Stimulated activated CD8-positive, alpha-beta memory T cell treated with anti-CD3 and anti-CD28 coated beads, Interleukin-2, amount 100 ng/mL, for 1 hour (primary cell): ENCODE results near the gene SLC25A13.

Source experiments
- DNase-seq, 2 donors: peaks; one replicate each; pipeline ENCODE4 v3.0.0-alpha.2; 2020; ENCODE audit warnings: low read depth in 2 of 2

The SLC25A13 gene

DNA sequence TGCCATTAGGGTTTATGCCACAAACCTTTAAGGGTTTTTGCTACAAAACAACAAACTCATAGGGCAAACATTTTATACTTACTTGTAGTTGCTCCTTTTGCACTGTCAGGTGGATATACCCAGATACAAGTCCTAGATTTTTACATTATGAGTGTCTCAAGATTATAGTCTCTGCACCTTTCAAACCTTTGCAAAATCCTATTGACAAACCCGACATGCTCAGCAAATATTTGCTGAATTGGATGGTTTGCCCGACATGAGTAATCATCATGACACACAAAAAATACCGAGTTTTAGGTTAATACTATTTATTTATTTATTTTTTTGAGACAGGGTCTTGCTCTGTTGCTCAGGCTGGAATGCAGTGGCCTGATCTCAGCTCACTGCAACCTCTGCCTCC lies 117.3 kb downstream of the SLC25A13 start:
- DNase-seq, result no peak

DNA sequence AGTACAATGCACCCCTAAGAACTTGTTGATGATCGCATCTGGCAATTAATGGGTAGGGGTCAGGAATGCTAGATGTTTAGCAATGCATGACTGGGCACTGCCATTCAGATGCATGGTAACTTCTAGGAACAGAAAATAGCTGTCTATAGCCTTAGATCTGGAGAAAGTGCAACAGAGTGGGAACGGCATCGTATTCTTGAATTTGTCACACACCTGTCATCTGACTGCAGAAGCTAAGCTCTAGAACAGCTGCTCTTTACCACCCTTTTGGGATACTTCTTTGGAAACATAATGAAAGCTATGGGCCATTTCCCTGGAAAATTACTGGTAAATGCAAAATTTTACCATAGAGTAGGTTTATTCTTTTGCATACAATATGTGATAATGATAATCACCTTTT lies 118.1 kb downstream of the SLC25A13 start:
- DNase-seq, result no peak

DNA sequence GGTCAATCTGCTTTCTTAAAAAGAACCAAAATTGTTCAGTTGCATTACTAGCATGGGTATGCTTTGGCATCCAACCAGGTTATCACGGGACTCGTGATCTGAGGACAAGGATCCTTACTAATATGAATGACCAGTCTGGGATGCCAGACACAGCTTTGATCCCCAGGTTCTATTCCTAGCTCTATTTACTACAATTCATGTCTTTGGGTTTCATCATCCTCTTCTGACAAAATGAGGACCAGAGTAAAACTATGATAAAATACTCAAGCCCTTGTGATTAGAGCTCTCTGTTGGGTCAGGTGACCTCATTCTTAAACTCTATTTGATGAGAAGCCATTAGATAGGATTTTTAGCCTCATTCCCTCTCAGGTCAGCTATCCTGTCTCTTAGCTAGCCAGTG lies 119.8 kb downstream of the SLC25A13 start:
- no peak for DNase-seq

DNA sequence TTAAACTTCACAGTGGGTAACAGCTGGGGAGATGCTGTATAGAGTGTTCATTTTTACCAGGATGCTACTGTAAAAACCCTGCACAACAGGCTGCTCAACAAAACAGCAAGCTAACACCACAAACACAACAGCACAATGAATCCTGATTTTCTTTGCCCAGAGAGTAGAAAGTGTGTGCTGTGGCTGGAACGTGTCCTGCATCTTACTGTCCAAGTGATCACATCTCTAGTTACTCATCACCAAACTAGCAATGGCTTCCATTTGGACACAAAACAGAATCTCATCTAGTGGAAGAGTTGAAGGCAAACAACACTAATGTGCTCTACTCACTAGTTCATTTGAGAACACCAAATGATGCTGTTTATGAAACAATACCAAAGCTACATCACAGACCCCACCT lies 121.2 kb downstream of the SLC25A13 start:
- DNase-seq, result no peak

DNA sequence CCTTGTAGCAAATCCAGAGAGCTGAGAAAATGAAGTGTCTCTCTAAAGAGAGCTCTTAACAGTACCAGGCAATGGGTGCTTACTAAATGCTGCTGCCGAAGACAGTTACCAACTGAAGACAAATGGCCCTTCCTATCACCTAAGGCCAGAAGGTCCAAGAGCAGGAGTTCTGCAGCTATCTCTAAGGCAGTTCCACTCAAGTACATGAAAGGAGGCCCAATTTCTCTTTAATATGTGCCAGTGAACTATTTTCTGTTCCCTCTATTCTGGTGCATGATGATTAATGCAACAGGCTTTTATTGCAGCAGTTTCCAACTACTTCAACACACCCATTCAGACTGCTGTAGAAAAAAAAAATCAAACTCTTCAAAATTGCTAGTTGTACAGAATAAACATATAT lies 122.5 kb downstream of the SLC25A13 start:
- DNase-seq, result no peak

DNA sequence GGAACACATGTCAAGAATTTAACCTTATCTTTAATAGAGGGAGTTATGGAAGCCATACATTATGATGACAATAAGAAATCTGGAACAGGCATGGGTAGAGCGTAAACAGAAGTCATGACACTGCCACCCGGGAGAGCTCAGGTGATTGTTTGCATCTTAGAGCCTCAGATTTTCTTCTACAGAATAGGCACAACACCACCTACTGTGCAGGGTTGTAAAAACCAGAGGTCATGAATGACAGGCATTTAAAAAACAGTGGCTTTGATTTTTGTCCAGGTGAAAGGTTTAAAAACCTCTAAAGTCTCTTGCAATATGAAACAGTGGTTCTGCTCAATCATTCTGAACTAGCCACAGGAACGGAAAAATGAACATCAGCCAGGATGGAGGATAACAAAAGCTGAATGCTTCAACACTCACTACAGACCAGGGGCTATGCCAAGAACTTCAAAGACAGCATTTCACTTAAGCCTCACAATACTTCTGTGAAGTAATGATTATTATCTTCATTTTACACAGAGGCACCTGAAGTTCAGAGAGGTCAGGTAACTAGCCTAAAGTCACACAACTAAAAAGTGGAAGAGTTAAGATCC lies 123.8 kb downstream of the SLC25A13 start:
- no peak for DNase-seq

DNA sequence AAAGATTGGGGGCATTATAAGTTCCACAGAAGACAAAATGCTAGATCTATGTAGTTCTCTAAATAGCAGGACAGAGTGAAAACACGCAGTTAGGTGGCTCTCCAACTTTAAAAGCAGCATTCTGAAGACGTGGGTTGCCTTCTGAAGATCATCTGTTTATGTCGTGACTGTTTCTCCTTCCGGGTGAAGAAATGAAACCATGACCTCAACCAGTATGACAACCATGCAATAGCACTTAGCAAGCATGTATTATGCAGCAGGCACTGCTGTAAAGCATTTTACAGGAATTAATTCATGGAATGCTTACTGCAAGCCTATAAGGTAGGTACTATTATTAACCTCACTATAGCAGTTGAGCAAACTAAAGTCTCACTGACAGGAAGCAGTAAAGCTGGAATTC lies 125.2 kb downstream of the SLC25A13 start:
- no peak for DNase-seq

DNA sequence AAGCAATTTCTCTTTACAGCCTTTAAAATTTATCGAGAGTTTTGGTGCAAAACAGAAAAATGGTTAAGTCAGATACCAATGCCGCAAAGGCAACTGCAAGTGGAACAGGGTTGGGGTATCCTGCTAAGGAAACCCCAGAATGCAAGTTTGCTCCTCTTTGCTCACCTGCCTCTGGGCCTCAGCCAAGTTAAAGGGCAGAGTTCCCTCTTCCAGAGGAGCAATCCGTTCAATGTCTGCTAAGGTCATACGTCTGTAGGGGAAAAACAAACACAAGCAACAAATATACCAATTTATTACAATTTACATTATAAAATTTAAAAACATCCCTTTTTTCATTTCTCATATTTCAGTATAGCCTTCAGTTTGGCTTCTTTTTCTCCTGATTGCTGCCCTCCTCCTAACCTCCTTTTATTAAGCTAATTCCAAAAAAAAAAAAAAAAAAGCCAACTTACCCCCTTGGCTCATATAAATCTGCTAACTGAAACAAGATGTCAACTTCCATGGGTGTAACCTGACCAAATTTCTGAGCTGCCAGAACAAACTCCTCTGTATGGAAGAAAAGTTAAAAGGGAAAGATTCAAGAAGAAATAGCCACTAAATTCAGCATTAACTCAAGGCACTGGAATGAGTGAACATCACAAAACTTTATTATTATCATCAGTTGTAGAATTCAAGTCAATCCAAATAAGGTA lies 132.6 kb downstream of the SLC25A13 start:
- DNase-seq, result no peak

DNA sequence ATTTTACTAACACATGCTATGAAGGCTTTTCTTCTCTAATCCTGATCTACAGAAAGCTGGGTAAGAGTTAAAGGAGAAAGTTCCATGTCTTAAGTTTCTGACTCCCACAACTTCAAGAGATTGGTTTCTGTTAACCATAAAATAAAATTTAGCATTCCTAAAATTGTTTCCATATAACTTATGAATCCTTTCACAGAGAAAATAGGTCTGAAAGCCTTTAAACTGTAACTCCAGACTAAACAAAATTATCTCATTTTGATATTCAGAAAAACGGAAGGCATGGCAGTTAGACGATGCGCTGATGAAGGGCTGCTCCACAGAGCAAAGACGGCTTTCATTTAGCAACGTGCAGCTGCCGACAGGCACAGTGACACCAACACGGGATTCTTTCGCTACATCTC lies 133.3 kb downstream of the SLC25A13 start:
- no peak for DNase-seq

DNA sequence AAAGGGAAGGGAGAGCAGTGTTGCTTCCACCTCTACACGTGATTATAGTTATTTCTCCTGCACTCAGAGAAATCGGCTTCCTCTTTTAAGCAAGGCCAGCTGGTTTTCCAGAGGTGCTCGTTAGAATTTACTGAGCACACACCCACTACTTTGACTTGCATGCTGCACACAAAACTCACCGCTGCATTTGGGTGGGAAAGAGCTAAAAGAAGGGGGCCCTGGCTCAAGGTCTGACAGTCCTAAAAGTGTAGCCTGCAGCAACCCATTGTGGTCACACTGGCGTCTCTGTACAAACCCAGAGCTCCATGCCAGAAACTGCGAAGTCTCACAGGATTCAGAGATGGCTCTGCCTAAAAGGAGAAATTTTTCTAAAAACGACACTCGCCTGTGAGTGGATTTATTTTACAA lies 133.7 kb downstream of the SLC25A13 start:
- DNase-seq, result no peak

DNA sequence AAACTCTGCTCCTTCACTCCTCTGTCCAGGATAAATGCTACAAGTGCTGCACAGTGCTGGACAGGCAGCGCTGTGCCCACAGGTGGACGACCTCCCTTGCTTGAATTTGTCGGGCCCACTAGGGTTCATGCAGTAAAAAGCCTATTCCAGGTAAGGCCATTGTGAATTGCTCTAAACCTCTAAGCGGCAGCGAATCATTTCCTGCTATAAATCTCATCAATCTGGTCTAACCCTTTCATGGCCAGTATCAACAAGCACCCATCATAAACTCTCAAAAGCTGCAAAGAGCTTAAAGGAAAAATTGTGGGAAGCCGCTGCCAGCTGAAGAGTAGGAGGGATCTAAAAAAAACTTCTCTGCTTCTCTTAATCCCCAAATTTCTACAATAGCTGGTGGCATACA lies 134.2 kb downstream of the SLC25A13 start:
- DNase-seq, result no peak

DNA sequence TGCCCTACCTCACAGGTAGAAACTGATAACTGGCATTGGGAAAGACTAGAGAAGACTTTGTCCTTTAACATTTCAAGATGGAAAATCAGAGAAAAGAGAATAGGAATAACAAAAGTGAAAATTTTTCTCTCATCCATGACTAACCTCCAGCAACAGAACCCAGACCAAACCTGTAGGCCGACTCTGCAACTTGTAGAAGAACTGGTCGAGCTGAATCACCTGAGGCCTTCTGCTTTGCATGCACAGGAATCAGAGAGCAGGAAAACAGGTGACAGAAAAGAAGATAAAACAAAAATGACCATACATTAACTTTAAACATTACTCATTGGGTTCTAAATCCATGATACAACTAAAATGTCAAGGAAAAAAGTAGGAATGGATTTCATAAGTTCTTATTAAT lies 137.1 kb downstream of the SLC25A13 start:
- DNase-seq, result no peak

DNA sequence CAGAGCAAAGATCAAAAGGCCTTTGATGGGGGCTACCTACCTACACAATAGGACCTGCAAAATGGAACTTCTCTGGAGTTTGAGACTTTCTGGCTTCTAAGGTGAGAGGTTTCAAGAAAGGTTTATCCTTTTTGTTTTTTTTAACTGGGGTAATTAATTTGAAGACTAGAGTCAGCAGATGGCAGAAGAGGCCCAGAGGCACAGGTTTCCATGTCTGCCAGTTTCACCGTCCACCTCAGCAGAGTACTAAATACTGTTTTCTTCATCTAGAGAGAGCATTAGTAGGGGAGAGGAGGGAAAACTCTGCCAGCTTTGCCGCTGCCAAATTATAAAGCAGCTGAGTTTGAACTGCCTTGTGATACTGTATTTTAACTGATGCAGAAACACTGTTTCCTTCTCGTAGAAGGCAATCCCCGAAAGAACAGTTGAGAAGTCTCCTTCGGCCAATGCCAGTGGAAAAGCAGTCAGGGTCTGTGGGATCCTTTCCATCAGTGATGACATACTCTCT lies 138.7 kb downstream of the SLC25A13 start:
- DNase-seq, result no peak

DNA sequence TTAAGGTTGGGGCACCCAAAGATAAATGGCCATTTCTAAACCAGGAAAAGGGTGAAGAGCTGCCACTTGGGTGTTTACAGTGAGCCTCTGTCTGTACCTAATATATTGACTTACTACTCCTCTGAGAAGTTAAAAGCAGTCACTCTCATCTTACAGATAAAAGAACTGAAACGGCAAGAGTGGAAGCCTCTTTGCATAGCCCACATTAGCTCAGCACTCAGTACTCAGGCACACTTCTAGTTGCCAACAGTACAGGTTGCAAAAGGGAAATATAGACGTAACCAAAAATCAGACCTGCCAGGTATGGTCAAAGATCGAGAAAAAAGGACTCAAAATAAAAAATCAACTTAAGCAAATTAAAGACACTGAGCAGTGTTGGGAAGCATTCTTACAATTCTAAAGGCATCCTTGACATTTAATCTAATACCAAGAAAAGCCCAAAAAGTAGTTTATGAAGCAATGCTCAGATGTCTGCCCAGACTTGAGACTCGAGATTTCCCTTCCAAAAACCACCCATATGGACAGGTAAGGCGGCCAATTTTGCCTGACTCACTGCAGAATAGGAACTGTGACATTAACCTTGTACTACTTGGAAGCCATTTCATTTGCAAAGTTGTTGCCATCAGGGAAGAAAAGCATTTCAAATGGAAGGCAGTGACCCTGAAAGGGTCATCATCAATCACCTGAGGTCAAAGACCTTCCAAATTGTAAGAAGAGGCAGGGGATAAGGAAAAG lies 139.3 kb downstream of the SLC25A13 start:
- DNase-seq, result no peak

DNA sequence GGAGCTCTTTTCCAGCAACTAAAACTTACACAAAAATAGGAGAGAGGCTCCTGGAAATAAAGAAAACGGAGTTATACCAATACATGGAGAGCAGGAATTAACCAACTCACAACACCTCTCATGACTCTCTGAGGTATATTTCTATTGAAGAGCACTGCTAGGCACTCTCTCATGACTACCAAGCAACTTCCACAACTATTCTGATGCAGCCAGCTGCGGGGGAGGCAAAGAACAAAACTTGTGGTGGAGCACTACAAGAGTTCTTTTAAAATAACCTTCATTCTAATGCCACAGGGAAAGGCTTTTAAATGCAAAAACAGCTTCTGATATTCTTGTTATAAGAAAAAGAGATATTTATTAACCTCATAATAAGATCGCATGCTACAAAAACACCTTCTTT lies 140.7 kb downstream of the SLC25A13 start:
- no peak for DNase-seq

DNA sequence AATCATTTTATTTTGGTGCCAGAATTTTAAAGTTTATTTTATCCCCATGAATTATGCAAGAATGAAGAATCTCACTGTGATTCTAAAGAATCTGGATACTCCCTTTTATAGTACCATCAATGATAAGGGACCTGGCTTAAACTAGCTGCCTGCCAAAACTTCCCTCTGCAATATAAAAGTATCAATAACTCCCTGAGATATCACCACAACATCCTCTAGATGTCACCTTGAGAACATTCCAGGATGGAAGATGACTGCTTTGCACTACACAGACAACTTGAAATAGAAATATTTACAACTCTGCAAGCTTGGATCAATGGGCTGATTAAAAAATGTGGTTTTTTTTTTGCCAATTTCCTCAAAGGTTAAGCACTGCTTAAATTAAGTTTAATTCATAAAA lies 142.1 kb downstream of the SLC25A13 start:
- DNase-seq, result no peak

DNA sequence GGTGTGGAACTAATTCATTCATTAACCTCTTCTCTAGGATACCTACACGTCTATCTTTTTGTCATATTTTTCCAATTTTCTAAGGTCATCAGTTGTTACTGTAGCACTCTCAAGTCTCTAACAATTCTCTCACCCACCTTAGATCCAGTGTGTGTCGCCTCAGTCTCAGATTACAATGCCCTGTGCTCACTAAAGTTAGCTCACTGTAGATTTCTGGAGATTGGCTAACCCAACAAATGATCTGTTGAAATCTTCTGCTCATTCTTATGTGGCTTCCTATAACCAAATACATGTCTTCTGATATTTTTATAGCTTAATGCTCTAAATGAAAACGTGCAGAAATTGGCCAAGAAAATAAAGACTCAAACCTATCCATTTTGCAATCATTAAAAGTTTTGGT lies 142.6 kb downstream of the SLC25A13 start:
- DNase-seq, result no peak

DNA sequence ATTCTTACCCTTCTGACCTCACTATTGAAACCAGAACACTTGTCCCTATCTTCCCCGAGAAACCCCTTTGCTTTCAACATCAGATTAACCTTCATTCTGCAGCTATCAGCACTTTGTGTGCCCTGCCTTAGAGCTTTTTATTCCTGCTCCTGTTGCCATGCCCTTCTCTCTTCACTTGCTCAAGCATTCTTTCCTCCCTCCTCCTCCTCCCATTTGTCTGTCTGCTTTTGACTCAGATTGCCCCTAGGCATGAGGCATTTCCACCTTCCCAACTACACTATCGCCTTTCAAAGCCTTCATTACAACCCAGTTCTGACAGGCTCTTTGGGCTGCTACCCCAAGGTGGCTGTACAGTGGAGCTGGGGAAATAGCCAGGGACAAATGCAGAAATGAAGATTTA lies 143.3 kb downstream of the SLC25A13 start:
- no peak for DNase-seq

DNA sequence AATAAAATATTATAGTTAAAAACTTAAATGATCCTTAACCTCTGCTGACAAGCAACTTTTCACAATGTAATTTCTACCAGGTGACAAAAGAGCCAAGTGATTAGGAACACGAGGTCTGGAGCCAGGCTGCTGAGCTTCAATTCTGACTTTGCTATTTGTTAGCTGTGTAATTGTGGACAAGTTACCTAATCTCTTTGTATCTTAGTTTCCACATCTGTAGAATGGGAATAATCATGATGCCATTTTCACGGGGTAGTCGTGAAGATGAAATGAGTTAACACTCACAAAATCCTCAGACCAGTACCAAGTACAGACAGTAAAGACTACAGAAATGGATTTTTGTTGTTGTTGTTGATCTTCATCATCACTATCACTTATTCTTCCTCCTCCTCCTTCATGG lies 144.5 kb downstream of the SLC25A13 start:
- no peak for DNase-seq

DNA sequence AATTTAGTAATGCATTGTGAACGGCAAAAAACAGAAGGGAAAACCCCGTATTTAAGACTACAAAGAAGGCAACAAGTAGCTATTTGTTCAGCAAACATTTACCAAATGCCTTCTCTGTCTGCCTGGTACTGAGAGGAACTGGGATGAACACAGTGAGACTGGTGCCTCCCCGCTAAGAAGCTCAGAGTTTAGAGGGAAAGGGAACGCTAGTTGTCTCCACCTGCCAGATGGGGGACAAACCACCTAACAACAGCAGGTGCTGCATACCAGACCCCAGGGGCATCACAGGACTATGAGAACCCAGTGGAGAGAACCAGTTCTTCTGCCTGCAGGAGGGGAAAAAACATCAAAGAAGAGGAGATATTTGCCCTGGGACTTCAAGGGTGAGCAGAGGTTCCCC lies 147.1 kb downstream of the SLC25A13 start:
- DNase-seq, result no peak

DNA sequence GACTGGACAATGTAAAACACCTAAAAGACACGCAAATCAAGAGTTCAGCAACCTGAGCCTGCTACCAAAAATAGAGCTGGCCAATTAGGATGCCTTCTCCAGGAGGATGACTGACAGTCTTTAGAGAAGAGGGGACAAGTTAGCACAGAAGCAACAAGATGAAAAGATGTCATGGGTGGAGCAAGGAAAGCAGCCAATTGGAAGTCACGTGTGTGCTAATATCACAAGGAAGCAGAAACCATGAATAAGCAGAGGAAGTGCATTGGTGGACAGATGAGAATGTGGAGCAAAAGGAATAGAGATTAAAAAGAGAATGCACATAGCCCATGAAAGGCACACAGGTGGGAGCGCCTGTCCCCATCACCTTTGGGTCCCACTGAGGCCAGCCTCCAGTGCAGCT lies 148.1 kb downstream of the SLC25A13 start:
- no peak for DNase-seq

DNA sequence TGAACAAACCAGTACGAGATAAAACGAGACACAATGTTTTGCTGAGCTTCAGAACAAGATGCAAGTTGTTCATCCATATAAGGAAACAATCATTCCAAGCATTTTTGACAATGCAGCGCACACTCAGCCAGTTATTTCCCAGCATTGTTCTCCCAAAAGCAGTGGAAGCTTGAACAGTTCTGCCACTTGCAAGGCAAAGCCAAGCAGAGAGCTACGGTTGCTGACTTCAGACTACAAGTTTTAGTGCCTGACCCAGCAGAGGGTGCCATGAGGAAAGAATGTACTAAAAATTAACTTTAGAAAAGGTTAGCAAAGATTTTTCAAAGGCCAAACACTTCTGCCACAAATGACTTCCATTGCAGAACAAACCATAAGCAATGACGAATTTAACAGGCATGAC lies 152.5 kb downstream of the SLC25A13 start:
- no peak for DNase-seq

DNA sequence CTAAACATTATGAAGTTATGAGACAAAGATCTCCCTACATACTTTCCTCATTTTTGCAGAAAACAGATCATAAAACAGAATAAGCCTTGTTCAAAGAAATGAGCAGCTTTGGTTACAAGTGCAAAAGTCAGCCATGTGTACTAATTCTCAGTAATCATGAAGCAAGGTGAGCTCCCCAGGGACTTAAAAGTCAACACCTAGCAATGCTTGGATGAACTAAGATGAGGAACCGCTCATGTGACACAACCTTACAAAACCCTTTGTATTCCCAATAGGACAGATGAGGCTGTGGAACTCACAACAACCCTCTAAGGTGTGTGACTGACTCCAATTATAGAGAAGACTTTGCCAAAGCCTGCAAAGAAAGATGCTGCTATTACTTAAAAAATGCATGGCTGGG lies 154.5 kb downstream of the SLC25A13 start:
- no peak for DNase-seq
